C1 segment of cervical spinal cord (tissue), 14 donors: ENCODE data around the gene ALOX15B.
"Not testable (repeated sequence)": the region's sequence is repeated elsewhere in the genome, so short reads cannot be mapped to it uniquely, and the experiment has no call there.

Experiments used
- DNase-seq, 14 donors: peaks; one replicate each; lab custom pipeline; 2025; lab: John Stamatoyannopoulos, UW

ALOX15B gene

DNA sequence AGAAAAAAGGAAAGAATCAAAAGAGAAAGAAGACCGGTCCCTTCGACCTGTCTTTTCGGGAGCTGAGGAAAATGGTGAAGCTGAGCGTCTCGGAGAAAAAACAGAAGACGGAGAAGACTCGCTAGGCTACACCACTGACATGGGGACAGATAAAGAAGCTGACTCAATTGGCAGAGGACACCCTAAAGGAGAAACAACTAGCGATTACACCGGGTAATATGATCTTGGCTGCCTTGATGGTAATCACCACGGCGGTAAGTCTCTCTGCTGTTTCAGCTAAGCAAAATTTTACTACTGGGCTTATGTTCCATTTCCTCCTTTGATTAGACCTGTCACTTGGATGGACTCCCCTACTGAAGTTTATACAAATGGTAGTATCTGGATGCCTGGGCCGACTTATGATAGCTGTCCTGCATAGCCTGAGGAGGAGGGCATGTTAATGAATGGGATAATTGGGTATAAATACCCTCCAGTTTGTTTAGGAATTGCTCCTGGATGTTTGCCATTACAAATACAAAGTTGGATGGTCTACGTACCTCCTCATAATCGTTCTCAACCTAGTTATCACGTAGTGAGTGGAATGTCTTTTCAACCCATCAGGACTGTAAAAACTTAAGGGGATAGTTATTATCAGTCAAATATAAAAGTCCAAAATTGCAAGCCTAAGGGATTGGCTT is 24.1 kb downstream of the ALOX15B start:
- no peak for DNase-seq

DNA sequence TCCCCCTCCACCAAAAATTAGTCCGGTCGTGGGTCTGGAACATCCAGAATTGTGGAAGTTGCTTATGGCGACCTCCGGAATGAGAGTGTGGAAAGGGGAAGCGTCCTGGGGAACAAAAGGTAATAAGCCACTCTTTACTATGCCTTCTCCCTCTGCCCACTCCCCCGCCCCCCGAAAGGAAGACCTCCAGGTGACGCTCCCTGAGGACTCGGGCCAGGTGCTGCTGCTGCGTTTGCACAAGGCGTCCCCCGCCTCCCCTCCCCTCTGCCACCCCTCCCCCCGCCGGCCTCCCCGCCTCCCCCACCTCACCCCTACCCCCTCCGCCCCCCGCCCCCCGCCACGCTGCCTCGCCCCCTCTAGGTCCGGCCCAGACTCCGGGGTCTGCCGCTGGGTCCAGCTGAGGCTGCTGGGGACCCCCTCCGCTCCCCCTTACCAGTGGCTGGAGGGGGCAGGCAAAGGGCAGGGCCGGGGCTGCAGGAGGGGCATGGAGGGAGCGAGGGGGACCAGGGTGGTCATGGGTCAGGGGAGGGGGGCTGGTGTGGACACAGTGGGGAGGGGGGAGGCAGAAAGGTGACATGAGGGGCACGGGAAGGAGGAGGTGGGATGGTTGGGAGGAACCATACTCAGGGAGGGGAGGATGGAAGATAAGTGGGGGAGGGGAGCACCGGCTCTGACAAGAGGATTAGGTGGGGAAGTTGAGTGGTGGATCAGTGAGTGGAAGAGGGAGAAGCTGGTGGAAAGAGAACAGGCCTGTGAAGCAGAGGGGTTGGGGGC is 25.1 kb downstream of the ALOX15B start:
- no peak for DNase-seq

DNA sequence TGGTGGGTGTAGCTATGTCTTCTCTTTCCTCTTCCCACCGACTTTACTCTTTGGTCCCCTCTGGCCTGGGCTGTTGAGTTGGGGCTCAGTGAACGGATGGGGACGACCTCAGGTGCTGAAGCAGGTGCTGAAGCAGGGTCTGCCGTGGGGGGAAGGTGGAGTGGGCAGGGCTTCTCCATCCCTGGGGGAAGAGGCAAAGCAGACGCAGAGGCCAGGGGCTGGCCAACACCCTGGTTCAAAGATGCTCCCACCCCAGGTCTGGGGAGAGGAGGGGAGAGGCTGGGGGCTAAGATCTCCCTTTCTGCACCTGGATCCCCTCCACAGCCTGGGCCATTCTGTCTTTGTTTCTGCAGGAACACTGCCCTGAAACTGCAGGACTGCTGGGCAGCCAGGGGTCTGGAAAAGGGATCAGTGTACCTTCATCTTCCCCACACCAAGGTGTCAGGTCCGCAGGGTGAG is 25.7 kb downstream of the ALOX15B start:
- DNase-seq: no peak

DNA sequence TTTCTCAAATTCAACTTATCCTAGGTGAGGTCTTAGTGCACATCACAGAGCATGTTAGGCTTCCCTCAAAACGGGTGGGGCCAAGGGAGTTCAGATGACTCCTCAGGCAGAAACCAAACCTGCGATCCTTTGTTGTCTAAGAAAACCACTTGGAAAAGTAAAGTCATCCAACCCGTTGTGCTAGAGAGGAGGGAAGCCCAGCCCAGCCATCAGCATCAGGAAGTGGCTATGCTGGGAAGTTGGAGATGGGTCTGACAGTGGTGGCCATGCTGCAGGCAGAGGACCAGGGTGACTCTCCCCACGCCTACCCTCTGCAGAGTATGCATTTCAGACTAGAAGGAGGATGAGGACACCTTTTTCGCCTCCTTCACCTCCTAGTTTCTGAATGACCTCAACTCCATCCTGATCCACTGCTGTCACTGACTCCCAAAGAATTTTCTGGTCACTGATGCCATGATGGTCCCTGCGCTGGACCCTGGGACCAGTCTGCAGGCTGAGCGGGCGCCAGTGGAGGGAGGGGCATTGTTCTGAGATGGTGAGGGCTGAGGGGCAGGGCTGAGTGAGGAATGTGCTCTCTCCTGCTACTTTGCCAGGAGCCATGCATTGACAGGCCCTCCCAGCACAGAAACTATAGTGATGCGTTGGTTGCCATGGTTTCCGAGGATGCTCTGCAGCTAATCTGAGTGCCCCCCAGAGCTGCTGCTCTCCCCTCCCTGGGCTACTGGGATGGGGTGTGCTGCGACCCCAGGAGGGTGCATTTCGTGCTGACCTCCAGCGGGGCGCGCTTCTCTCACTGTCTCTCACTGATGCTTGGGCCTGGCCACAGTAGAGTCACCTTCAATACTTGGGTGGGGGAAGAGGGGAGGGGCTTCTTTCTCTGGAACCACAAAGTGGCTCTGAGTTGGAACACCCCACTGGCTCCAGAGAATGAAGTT is 28.2 kb downstream of the ALOX15B start:
- DNase-seq: no peak

DNA sequence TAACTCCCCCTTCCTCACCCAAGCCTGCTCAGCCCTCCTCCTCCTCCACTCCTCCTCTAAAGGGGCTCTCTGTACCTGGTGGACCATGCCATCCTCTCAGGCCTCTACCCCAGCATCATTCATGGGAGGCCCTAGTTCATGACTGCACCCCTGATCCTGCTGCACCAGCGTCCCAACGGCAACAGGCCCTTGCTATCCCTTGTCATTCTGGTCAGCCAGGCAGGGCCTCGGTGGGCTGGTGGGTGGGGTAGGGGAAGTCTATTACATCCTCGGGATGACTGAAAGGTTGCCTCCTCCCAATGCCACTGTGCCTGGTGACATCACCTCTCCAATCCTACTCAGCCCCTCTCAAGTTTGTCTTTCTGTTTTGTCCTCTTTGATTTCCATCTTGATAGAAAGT is 28.9 kb downstream of the ALOX15B start:
- no peak for DNase-seq

DNA sequence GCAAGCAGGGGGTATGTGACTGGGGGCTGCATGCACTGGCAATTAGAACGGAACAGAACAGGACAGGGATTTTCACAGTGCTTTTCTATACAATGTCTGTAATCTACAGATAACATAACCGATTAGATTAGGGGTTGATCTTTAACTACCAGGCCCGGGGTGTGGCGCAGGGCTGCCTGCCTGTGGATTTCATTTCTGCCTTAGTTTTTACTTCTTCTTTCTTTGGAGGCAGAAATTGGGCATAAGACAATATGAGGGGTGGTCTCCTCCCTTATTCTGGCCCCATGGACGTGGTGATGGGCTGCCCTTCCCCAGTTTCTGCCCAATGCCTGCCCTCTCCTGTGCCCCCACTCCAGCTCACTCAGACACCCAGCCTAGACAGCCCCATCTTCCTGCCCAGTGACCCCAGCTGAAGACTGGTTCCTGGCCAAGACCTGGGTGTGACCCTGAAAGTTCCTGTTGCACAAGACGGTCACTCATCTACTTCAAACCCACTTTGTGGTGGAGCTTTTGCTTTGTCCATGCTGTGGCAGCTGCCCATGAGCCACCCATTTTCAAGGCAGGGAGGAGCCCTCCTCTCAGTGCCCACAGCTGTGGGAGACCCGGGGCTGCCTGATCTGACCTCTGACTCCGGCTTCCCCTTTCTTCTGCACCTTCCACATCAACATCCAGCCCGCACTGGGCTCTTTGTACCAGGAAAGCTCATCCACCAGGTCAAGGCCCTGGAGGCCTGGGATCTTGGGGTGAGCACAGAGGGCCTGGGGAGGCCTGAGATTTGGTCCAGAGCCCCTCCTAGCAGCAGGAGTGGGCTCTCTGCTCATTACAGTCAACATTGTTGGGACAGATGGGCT is 30.1 kb downstream of the ALOX15B start:
- DNase-seq: peak in 1 of 14 donors; percentile 10

DNA sequence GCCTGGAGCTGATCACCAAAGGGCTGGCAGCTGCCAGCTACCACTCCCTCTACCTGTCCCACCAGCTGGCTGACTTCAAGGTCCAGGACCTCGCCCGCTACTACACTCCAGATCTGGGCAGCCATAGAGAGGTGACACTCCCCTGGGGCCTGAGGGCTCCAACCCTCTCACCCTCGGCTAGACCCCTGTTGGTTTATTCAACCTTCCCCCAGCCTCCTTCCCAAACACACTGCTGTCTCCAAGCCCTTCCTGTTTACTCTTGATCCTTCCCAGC is 30.7 kb downstream of the ALOX15B start:
- DNase-seq: no peak

DNA sequence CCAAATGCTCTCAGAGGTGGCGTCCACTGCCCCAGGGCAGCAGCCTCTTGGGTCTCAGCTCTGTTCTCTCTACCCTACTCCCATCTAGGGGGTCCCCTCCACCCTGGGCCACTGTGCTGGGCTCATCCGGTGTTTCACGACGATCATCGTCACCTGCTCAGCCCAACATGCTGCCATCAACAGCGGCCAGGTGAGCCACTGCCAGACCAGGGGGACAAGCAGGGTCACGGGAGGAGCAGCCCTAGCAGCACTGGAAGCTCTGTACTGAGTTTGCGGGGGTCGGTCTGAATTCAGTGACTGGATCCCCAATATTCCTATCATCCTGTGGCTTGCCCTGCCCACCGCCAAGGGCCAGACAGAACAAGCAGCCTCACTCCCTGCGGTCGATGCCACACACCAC is 32.6 kb downstream of the ALOX15B start:
- DNase-seq: no peak

DNA sequence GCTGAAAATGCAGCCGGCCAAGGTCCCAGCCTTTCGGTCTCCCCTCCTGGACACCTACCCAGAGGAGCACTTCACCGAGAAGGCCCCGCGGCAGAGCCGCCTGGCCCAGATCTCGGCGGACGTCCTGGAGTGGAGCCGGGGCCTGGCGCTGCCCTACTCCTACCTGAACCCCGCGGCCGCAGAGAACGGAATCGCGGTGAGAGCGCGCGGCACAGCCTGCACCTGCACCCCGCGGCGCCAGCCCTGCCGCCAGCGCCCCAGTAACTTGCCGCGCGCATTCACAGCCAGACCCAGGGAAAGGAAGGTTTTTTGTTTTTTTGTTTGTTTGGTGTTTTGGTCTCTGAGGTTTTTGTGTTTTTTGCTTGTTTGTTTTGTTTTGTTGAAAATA is 33.5 kb downstream of the ALOX15B start:
- no peak for DNase-seq

DNA sequence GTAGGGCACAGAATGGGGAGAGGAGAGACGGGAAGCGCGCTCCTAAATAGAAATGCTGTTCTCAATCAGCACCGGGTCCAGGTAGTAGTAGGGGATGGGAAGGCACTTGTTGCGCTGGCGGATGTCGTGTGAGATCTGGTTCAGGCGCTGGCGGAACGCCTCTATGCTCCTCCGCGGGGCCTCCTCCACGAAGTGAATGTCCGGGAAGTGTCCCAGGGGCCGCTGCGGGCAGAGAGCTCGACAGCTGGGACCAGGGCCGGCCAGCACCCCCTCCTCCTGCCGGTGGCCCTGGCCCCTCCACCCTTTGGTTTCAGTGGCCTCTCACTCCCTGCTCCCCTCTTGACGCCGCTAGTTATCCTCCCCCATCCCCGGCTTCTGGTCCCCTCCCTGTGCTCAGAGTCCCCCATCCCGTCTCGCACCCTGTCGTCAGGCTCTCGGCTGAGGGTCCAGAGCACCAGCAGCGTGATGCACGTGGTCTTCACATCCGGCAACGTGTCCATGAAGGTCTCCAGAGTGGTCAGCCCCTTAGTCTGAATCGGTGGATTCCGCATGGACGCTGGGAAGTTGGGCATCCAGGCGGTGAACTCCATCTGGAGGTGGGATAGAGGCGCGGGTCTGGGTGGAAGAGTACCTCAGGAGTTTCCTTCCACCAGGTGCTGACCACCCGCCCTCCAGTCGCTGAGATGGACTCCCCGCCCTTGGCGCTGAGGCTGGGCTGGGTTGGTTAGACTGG is 34.0 kb downstream of the ALOX15B start:
- no peak for DNase-seq

DNA sequence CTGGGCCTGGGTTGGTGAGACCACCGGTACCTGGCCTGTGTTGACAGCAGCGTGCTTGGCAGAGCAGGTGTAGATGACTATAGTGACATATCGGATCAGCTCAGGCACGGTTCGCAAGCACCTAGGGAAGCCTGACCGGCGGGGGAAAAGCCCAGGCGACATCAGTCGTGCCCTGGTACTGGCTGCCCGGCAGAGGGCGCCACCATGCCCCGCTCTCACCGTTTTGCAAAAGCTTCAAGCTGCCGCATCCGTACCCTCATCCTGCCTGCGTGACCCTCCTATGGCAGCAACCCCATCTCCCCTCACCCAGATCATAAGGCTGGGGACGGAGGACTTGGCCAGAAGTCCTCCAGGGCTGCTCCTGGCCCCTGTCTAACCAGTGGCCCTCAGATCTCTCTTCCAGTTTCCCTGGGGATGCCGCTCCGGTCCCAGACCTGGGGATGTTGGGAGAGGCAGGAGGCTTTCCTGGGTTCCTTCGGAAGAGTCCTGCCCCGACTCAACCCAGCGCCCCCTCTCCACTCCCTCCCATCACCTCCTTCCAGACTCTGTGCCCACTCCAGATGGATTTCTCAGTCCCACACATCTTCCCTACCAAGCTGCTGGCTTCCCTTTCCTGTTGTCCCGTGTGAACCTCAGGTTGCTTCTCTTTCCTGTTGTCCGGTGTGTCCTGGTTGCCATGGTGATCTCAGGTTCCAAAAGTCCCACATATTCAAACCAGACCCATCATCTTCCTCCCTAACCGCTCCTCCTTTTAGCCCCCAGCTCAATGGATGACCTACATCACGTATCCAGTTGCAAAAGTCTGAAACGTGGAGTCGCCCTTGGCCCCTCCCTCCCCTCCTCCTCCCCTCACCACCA is 35.0 kb downstream of the ALOX15B start:
- peak in 7 of 14 donors; percentile 5 to 42 (median 20) for DNase-seq

DNA sequence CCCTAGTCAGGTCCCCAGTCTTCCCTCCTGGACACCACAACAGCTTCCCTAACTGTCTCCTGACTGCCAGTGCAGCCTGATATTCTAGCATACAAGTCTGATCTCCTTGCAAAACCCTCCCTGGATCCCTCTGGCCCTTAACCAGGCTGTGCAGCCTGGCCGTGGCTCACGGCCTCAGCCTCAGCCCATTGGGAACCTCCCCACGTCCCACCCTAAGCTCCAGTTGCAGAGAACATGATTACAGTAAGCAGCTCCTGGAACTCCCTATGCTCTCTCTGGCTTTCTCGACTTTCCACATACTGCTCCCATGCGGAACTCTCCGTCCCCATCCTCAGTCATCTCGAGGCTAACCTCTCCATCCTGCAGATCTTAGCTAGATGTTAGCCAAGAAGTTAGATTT is 35.7 kb downstream of the ALOX15B start:
- DNase-seq: no peak

DNA sequence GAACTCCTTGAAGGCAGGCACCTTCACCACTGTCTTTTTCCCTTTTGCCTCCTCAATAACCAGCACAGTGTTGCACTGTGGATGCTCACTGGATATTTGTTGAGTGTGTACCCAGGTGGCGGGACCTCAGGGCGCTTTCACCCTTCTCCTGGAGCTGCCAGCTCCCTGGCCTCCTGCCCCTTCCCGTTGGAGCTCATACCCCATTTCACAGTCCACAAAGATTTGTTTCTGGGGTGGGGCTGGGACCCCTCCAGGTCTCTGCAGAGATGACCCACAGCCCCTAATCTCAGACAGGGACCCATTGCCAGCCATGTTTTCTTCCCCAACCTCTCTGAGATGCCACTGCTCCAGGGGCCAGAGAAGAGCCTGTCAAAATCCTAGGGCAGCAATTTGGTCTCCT is 36.2 kb downstream of the ALOX15B start:
- DNase-seq: no peak

DNA sequence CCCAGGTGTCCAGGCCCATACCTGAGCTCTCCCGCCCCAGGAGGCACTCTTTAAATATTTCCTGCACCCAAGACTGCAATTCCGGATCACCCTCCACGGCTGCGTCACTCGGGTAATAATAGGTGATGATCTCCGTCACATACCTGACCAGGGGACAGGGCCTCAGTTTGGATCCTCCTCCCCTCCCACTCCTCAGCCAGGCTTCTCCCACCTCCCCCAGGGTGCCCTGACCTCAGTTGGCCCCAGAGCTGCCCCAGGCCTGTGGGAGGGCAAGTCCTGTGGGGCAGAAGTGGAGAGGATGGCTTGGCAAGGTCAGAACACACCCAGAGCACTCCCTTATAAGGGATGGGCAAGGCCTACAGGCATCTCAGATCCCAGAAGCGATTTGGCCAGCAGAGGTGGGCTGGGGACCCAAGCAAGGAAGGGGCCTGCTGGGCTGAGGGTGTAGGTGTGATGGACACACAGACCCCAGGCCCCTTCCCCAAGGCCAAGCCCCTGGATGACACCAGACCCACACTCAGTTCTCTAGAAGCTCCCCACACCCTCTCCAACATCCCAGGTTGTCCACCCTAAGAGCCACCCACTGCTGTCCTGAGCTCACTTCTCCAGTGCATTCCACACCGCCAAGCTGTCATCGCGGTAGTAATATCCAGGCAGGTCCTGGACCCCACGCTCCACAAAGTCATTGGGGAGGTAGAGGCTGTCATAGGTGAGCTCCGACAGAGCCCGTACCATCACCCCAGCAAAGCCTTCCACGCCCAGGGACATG is 36.9 kb downstream of the ALOX15B start:
- no peak for DNase-seq

DNA sequence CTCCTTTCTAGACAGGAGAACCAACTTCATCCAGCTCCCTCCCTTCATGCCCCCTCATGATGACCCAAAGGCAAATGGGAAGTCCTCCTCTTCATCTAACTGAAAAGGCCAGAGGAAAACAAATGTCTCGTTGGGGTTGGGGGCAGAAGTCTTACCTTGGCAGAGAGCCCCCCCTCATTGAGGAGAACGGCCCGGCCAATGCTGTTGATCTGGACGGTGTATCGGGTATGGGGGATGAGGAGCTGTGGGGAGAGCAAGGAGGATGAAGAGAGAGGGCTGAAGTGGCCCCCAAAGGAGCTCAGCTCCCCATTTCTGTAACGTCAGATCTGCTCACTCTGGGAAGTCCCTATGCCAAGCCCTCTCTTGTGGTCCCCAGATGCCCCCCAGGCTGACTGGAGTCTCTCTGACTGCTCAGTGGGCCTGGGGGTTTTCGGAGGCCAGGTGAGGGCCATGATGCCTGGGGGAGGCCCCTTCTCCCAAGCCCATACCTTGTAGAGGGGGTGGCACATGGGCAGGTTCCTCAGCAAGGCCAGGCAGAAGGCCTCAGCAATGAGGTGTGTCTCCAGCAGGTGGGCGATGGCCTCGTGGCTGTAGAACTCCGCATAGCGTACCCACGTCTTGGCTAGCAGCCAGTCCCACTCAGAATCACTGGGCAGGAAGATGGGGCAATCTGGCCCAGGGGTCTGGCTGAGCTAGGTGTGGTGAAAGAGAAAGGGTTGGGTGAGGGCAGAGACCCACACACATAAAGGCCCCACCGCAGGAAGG is 37.8 kb downstream of the ALOX15B start:
- DNase-seq: no peak

DNA sequence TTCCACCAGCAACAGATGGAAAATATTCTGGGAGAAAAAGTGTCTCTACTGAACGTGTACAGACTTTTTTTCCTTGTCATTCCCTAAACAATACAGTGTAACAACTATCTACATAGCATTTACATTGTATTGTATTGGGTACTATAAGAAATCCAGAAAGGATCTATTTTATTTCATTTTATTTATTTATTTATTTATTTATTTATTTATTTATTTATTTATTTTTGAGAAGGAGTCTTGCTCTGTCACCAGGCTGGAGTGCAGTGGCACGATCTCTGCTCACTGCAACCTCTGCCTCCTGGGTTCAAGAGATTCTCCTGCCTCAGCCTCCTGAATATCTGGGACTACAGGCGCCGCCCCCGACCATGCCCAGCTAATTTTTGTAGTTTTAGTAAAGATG is 39.1 kb downstream of the ALOX15B start:
- DNase-seq: not testable (repeated sequence)

DNA sequence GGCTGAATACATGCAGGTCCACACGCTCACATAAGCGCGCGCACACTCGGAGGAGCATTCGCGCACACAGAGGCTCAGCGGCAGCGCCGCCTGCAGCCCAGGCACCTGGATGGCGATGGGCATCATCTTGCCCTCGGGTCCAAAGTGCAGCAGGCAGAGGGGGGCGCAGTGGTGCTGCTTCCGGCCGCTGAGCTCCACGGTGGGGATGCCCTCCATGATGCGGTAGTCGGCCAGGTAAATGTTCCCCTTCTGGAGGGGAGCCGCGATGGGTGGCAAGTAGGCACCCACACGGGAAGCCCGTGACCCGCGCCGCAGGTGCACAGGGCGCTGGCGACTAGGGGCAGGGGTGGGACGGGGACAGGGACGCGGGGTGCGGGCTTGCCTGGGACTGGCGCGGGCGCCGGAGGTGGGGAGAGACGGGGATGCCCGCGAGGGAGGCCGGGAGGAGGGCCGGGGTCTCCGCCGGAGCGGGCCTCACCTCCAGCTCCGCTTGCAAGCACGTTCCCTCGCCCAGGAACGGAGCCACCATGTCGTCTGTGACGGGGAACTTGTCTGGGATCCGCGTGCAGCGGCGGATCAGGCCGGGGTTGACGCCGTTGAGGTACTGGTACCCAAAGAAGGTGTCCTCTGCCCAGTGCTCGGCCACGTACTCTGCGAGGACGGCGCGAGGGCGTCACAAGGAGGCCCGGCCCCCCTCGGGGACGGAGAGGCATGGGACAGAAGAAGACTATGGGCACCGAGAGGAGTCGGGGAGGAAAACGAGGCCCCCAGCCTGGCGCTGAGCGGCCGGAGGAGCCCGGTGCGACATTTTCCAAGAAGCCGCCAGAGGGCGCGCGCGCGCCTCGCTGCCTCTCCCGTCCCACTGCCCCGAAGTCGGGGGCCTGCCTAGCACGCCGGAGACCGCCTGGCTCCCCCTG is 40.7 kb downstream of the ALOX15B start:
- peak in 12 of 14 donors; percentile 7 to 67 (median 36) for DNase-seq
